Hypothalamus (tissue), 51 donors: Measurements from ENCODE around the gene C16orf89.
"Not testable (repeated sequence)": the region's sequence is repeated elsewhere in the genome, so short reads cannot be mapped to it uniquely, and the experiment has no call there.

Experiments
- DNase-seq, 51 donors: peaks; one replicate each; lab custom pipeline; 2025; lab: John Stamatoyannopoulos, UW

The C16orf89 gene

GRCh38 chr16:5062790-5063765 lies 2.7 kb downstream of the C16orf89 start:
- no peak for DNase-seq

- DNase-seq = no peak
These were observed 3.7 kb downstream of the C16orf89 start for GRCh38 chr16:5062051-5062450.

- no peak for DNase-seq
These were observed 5.6 kb downstream of the C16orf89 start for GRCh38 chr16:5060073-5060641.

- no peak for DNase-seq
These were observed 6.2 kb downstream of the C16orf89 start for GRCh38 chr16:5059386-5060072.

- no peak for DNase-seq
These were observed 7.3 kb downstream of the C16orf89 start for GRCh38 chr16:5058476-5058875.

GRCh38 chr16:5056352-5056751 lies 9.4 kb downstream of the C16orf89 start:
- DNase-seq = peak in 4 of 51 donors; percentile 4 to 18 (median 12)

GRCh38 chr16:5054876-5055865 lies 10.6 kb downstream of the C16orf89 start:
- DNase-seq = no peak

GRCh38 chr16:5046914-5047313 lies 18.8 kb downstream of the C16orf89 start:
- DNase-seq = no peak

- DNase-seq = no peak
These were observed 20.1 kb downstream of the C16orf89 start for GRCh38 chr16:5045499-5046115.

GRCh38 chr16:5044581-5044980 lies 21.2 kb downstream of the C16orf89 start:
- DNase-seq = not testable (repeated sequence)

GRCh38 chr16:5044011-5044540 lies 21.7 kb downstream of the C16orf89 start:
- DNase-seq = no peak

GRCh38 chr16:5042574-5043171 lies 23.1 kb downstream of the C16orf89 start:
- peak in 1 of 51 donors; percentile 31 for DNase-seq

GRCh38 chr16:5041600-5042133 lies 24.1 kb downstream of the C16orf89 start:
- no peak for DNase-seq

- no peak for DNase-seq
These were observed 25.3 kb downstream of the C16orf89 start for GRCh38 chr16:5040451-5040850.

- no peak for DNase-seq
These were observed 29.3 kb downstream of the C16orf89 start for GRCh38 chr16:5036228-5037156.

GRCh38 chr16:5035909-5036227 lies 29.9 kb downstream of the C16orf89 start:
- no peak for DNase-seq

GRCh38 chr16:5034167-5034523 lies 31.6 kb downstream of the C16orf89 start:
- DNase-seq = no peak
